ENCODE data around the gene PTPN7.
"Not testable (repeated sequence)": the region's sequence is repeated elsewhere in the genome, so short reads cannot be mapped to it uniquely, and the experiment has no call there.

Gene PTPN7

DNA sequence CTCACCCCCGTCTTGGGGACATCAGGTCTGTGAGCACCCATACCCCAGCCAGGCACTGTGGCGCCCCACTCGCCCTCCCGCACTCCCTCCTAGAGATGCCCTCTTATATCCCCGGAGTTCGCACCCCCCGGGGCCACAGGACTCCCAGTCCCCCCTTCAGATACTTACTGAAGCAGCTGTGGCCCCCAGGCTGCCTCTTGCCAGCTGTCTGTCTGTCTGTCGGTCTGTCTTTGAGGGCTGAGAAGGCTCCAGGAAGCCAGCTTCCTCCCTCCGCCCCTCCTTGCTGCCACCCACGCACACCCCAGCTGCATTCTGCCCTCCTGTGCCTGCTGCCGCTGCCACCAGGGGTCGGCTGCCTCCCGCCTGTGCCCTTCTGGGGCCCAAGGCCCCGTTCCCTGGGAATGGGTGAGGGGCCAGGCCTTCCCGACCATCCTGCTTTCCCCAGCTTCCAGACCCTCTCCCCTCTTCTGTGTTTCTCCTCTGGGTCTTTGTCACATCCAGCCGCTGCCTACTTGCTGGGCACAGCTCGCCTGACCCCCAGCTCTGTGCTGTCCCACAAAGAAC is at the start of gene PTPN7:
TSS of gene PTPN7 (minus strand) at position 226 of the 564 bp plus-strand sequence. CDS start 1,200 bp downstream, outside the sequence.
- peak; percentile 91 to 92 for DNase-seq (ENCODE audit: low read depth in 2 of 2)

DNA sequence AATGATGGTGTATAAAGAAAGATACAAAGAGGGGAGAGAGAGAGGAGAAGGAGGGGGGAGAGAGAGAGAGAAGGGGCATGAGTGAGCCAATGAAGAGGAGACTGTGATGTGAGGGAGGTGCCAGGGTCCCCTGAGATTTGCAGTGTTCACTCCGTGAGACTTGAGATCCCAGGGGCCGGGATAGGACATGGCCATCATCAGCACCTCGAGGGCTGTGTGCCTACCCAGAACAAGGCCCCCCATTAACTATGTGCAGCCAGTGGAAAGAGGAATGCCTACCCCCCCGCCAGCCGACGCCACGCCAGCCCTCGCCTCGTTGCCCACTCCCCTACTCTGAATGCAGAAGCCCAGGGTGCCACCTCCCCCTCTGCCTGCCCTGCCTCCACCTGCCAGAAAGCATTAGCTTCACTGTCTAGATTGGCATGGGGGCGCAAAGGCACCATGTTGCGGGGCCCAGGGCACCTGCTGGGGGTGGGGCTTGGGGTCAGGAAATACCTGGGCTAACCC is 48.0 kb upstream of the PTPN7 start:
- no peak for DNase-seq (ENCODE audit: low read depth in 2 of 2)

DNA sequence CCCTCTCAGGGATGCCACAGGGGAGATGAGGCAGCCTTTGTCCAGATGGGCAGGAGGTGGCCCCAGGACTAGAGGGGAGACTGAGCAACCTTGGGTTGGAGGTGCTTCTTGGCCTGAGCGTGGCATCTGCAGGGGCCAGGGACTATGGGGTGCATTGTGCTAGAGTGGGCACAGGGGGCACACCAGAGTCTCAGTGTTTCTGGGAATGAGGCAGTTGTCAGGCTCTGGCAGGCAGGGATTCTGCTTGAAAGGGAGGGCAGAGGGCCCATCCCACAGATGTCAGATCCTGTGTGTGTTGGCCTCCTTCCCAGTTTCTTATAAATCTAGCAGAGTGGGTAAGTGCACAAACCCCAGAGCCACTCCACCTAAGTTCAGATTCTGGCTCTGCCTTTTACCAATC is 46.9 kb upstream of the PTPN7 start:
- no peak for DNase-seq (ENCODE audit: low read depth in 2 of 2)

DNA sequence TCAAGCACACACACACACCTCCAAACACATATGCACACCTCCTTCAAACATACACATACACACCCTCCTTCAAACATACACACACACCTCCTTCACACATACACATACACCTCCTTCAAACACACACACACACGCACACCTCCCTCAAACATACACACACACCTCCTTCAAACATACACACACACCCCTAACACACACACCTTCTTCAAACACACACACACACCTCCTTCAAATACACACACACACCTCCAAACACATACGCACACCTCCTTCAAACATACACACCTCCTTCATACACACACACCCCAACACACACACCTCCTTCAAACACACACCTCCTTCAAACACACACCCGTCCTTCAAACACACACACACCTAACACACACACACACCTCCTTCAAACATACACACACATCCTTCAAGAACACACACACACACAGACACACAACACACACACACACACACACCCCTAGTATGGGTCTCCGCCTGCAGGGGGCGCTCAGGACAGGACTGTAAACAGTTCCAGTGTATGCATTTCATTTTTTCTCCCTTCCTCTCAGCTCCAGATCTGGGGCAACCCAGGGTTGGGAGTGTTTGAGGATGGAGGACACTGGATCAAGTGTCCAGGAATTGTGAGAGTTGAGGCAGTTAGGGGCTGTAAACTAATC is 45.3 kb upstream of the PTPN7 start:
- DNase-seq (ENCODE audit: low read depth in 2 of 2): no peak

DNA sequence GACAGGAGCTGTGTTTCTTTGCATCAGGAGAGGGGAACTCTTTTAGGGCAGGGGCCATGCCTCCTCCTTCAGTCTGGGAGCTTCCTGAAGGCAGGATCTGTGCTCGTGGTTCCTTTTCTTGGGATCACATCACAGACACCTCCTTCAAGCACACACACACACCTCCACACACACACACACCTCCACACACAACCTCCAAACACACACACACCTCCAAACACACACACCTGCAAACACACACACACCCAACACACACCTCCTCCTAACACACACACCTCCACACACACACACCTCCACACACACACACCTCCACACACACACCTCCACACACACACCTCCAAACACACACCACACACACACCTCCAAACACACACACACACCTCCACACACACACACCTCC is 43.7 kb upstream of the PTPN7 start:
- DNase-seq (ENCODE audit: low read depth in 2 of 2): no peak

DNA sequence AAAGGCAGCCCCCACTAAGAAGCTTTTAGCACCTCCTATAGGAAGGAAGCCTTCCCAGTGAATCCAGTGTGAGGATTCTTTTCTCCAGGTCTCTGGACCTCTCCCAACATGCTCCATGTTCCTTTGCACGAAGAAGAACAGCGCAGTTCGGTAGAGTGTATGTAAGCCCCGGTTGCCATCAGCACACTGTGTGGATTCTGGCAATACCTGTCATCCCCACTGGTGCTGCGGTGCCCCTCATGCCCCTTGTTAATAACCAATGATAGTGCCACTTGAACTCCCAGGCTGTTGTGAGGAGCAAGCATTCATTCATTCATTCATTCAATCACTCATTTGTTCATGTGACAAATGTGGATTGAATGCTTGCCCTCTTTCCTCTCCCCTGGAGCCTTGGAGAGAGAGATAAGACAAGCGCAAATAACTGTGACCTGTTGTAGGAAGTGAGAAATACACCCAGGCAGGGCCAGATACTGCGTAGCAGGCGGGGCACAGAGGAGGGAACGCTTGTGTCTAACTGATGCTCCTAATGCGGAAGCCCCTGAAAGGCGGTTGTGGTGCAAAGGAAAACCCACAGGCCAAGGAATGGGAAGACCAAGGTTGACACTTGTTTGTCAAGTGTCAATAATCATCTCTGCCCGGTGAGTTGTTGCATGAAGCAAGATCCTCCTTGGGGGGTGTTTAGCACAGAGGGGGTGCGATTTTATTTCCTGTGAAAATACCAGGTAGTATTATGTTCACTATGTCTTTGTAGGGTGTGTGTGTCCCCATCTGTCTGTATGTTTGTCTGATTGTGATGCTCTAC is 43.0 kb upstream of the PTPN7 start:
- DNase-seq (ENCODE audit: low read depth in 2 of 2): no peak

DNA sequence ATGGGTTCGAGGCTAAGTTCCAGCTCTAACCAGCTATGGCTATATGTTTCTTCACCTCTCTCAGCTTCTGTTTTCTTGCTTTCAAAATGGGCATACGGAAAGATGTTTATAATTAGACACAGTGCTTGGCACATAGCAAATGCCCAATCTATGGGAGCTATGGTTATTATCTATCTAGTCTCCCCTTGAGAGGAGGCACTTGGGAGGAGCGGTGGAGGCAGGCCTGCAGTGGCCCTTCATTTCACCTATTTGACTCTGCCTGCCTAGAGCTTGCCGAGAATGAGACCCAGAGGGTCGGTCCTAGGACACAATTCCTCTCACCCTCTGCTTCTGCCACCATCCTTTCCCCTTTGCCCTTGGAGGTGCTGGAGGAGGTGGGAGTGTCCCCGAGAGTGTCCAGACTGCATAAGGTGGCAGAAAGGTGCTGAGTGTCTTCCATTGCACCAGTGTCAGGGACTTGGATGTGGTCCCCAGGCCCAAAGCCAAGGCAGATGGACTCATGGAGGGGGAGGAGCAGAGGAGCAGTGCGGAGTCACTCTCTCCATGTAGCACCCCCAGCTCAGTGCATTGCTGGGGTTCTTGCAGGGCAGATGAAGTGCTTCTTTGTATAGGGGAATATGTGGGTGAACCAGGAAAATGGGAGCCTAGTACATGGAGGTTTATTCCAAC is 42.2 kb upstream of the PTPN7 start:
- DNase-seq (ENCODE audit: low read depth in 2 of 2): no peak

DNA sequence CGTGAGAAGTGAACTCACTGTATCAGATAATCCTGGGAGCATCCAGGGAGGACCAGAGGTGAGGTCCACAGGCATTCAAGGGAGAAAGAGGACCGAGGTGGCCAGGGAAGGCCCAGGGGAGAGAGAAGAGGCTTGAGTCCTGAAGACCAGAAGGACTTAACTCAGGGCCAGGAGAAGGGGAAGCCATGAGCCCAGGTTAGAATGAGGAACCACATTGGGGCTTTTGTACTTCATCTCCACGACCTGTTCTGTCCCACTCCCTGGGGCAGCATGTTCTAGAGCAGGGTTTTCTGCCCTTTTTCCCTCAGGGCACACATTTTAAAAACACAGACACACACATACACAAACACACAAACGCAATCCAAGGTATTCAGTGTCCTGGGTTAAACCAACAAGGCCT is 41.6 kb upstream of the PTPN7 start:
- no peak for DNase-seq (ENCODE audit: low read depth in 2 of 2)

DNA sequence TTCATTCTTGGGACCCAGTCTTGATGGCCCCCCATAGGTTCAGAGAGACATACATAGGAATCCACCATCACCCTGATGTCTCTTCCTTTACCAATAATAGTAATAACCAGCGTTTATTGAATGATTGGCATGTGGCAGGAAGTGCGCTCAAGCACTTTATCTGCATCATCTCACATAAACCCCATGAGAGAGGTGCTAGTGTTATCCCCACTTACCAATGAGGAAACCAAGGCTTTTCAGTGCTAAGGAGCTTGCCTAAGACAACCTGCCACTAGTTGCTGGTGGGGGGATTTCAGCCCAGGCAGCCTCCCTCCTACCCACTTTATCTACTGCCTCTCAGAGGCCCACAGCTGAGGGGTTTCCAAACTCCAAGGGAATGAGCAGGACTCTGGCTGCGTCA is 40.9 kb upstream of the PTPN7 start:
- no peak for DNase-seq (ENCODE audit: low read depth in 2 of 2)

DNA sequence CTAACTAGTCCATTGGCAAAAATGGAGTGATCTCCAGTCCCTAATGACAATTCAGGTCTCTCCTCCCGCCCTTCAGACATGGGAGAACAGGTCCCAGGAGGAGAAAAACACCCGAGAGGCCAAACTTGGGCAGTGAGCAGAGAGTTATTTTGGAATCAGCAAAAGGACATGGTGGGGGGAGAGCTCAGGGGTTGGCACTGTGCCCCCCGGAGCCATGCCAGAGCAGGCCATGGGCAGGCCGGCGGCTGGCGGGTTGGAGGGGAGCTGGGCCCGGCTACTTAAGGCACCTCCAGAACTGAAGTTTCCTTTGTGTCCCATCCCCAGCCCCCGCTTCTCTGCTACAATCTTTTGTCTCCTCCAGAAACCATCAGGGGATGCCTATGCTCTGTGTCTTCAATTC is 40.3 kb upstream of the PTPN7 start:
- DNase-seq (ENCODE audit: low read depth in 2 of 2): no peak

DNA sequence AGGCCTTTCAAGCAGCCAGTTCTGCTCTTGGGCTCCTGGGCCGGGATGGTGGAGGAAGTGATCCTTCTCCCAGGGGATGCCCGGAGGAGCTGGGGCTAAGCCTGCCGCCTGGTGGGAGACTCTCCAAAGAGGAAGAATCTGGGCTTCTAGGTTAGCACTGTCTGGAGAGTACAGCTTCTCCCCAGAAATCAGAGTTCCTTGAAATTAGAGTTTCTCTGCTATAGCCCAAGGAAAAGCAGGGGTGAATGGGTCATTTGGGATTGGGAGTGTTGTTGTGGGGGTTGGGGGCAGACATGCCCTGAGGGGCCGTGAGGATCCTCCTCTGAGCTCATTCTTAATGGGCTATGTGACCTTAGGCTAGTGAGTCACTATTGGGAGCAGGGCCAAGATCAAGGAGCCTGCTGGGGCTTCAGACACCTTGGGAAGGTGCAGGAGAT is 39.7 kb upstream of the PTPN7 start:
- DNase-seq (ENCODE audit: low read depth in 2 of 2): no peak

DNA sequence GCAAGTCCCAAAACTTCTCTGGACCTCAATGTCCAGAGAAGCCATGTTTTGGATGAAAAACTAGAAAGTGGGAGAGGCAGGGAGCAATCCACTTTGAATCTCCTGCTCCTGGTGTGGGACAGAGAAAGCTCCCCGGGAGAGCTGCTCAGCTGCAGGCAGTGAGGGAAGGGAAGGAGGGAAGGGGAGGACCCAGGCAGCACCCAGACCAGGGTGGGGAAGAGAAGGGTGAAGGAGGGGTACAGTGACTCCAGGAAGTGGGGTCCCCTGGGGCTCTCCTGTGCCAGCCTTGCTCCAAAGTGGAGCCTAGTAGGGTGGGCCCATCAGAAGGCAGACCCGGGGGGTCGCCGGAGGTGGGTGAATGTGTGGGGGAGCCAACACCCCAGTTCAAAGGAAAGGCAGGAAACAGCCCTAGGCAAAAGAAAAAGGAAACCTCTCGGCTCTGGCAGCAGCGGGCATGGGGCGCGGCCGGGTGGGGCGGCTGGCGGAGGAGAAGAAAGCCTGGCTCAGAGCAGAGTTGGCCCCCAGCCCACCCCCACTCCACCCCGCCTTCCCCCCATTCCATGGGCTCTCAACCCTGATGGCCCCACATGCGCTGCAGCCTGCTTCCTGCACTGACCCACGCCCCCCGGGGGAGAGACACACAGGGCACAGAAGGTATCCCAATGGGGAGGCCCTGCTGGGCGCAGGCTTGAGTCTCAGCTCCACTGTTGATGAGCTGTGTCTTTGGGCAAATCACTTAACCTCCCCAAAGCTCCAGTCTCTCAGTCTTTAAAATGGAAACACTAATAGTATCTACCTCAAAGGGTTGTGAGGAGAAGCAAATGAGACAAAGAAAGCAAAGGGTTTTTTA is 38.9 kb upstream of the PTPN7 start:
- no peak for DNase-seq (ENCODE audit: low read depth in 2 of 2)

DNA sequence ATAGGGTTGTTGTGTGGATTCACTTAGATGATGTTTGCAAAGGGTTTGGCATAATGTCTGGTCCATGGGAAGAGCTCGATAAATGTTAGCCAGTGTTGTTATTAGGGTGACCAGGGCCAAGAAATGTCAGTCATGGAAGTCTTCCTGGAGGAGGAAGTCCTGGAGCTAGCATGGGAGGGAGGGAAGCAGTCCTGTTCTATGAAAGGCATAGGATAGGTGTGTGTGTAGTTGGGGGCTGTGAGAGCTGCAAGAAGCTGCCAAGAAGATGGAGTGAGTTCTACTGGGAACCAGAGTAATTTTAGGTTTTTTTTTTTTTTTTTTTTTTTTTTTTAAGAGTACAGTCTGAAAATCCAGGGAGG is 37.9 kb upstream of the PTPN7 start:
- DNase-seq (ENCODE audit: low read depth in 2 of 2): no peak

DNA sequence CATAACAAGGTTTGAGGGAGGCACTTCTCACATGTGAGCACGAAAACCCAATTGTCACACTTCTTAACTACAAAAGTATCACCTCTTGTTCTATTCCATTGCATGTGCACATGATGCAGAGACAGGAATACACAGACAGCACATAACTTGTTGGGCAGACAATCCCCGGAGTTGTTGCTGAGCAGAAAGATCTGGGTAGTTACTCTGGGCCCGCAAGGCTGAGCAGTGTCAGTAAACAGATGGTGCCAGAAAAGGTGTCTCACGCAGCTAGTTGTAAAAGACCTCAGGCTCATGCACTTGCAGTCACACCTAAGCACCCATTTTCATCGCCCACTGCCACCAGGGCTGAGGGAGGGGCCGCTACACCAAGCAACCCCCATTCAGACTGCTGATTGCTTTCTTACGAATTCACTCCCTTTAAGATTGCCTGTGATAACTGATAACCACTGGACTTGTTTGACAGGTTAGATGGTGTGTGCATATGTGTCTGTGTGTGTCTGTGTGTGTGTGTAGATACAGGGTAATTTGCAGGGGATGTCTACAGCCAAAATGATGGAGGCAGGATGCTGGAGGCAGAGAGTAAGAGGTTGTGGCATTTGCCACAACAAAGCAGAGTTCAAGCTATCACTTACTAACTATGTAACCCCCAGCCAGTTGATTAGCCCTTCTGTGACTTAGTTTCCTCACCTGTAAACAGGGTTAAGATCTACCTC is 37.4 kb upstream of the PTPN7 start:
- no peak for DNase-seq (ENCODE audit: low read depth in 2 of 2)

DNA sequence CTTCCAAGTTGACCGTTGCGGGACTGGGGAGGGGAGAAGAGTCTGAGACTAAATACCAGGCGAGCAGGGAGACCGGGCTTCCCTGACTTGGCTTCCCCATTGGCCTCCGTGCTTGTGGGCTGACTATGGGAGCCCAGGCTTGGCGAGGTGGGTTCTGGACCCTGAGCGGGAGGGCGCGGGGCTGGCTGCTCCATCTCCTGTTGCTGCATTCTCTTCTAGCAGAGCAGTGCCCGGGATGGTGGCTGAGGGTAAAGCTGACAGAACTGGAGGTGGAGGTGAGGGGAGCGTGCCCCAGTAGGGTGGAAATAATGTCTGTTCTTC is 33.9 kb upstream of the PTPN7 start:
- no peak for DNase-seq (ENCODE audit: low read depth in 2 of 2)

DNA sequence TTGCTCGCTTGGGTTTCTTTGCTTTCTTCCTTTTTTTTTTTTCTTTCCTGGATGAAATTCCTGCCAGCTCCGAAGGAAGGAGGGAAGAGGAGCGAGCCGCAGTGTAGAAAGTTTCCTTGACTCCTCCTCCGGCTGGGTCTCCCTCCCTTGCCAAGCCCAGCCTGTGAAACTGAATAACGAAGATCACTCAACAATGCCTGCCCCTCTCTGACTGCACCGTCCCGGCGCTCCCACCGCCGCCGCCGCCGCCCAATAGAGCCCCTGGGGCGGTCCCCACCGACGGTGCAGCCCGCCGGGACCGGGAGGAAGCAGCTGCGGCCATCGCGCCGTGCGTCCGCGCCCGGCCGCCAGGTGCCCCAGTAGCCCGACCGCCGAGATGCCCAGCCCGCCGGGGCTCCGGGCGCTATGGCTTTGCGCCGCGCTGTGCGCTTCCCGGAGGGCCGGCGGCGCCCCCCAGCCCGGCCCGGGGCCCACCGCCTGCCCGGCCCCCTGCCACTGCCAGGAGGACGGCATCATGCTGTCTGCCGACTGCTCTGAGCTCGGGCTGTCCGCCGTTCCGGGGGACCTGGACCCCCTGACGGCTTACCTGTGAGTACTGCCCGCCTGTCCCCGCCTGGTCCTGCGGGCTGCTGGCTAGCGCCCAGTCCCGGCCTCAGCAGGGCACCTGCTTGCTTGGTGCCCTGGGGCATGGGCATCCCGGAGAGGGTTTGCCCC is 33.4 kb upstream of the PTPN7 start, which contains the start of gene LGR6:
TSS of gene LGR6 (plus strand) at position 186 of the 714 bp plus-strand sequence. CDS start at position 377, 191 bp downstream.
- no peak for DNase-seq (ENCODE audit: low read depth in 2 of 2)

DNA sequence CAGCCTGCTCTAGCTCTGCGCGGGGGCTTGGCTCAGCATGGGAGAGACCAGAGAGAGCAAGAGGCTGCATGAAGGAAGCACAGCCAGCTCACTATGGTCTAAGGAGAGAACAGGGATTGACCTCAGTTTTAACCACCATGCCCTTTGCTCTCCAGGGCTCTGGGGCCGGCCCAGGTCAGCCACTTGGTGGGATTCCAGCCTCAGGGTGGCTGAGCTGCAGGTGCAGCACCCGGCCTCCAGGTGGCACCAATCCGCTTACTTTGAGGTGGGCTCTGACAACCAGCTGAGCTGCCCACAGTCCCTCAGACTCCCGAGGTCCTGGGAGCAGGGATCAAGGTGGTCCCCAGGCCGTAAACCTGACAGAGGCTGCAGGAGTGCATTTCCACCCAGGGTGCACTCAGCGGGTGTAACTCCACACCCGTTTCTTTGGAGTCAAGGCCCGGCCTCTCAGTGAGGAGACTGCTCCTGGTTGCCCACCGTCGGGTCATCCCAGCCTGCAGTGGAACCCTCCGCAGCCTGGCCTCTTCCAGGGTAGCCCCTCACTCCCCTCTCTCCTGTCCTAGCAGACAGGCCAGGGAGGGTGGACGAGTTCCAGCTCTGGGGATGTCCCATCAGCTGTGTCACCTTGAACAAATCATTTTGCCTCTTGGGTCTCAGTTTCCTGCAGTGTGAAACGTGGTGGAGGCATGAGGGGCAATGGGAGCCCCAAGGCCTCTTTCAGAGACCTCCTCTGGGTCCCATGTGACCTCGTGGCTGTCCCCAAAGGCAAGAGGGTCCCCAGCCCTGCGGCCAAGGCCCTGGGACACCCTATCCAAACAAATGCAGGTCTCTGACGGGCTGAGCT is 32.6 kb upstream of the PTPN7 start:
- DNase-seq (ENCODE audit: low read depth in 2 of 2): peak; percentile 45 to 52

DNA sequence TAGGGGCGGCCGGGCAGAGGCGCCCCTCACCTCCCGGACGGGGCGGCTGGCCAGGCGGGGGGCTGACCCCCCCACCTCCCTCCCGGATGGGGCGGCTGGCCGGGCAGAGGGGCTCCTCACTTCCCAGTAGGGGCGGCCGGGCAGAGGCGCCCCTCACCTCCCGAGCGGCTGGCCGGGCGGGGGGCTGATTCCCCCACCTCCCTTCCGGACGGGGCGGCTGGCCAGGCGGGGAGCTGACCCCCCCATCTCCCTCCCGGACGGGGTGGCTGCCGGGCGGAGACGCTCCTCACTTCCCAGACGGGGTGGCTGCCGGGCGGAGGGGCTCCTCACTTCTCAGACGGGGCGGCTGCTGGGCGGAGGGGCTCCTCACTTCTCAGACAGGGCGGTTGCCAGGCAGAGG is 31.0 kb upstream of the PTPN7 start:
- DNase-seq (ENCODE audit: low read depth in 2 of 2): not testable (repeated sequence)
